ENCODE data around the gene GATAD2B.
A peak's percentile ranks its signal among the peaks of the same experiment; 100 is the strongest.

GATAD2B gene

GRCh38 chr1:153922972-153923925 is at the start of gene GATAD2B:
TSS of gene GATAD2B (minus strand) at chr1:153922972. CDS start at chr1:153828347, 94,625 bp downstream.
- peak; percentile 100 for DNase-seq

GRCh38 chr1:153970346-153970745 is 47.6 kb upstream of the GATAD2B start:
- DNase-seq, result no peak

GRCh38 chr1:153968972-153969371 is 46.2 kb upstream of the GATAD2B start:
- no peak for DNase-seq

GRCh38 chr1:153968408-153968807 is 45.6 kb upstream of the GATAD2B start:
- DNase-seq, result peak; percentile 52

- DNase-seq, result no peak
These were observed 45.2 kb upstream of the GATAD2B start for GRCh38 chr1:153968000-153968363.

- DNase-seq, result peak; percentile 99
These were observed 44.6 kb upstream of the GATAD2B start, which contains the start of gene CREB3L4 for GRCh38 chr1:153967107-153967999. TSS of gene CREB3L4 (plus strand) at chr1:153967902. CDS start at chr1:153968526, 624 bp downstream.

GRCh38 chr1:153963850-153964331 is 41.1 kb upstream of the GATAD2B start:
- peak; percentile 52 for DNase-seq

GRCh38 chr1:153963030-153963849 is 40.5 kb upstream of the GATAD2B start, which contains the start of gene SLC39A1:
TSS of gene SLC39A1 (minus strand) at chr1:153963537. CDS start at chr1:153962715, 822 bp downstream.
- peak; percentile 99 for DNase-seq

- DNase-seq, result peak; percentile 31
These were observed 39.6 kb upstream of the GATAD2B start for GRCh38 chr1:153962088-153963029.

GRCh38 chr1:153961421-153961820 is 38.6 kb upstream of the GATAD2B start:
- DNase-seq, result no peak

- DNase-seq, result no peak
These were observed 37.4 kb upstream of the GATAD2B start for GRCh38 chr1:153960206-153960605.

GRCh38 chr1:153959454-153959853 is 36.7 kb upstream of the GATAD2B start:
- DNase-seq, result peak; percentile 36

- no peak for DNase-seq
These were observed 36.1 kb upstream of the GATAD2B start for GRCh38 chr1:153958961-153959260.

- DNase-seq, result peak; percentile 100
These were observed 35.6 kb upstream of the GATAD2B start, which contains the start of gene CRTC2 for GRCh38 chr1:153958111-153958960. TSS of gene CRTC2 (minus strand) at chr1:153958612. CDS start at chr1:153958497, 115 bp downstream.

- DNase-seq, result peak; percentile 56
These were observed 35.0 kb upstream of the GATAD2B start for GRCh38 chr1:153957744-153958110.

GRCh38 chr1:153956997-153957715 is 34.4 kb upstream of the GATAD2B start:
- no peak for DNase-seq

GRCh38 chr1:153954826-153955225 is 32.1 kb upstream of the GATAD2B start:
- no peak for DNase-seq

- DNase-seq, result no peak
These were observed 31.1 kb upstream of the GATAD2B start for GRCh38 chr1:153953859-153954365.

GRCh38 chr1:153951801-153952200 is 29.0 kb upstream of the GATAD2B start:
- DNase-seq, result no peak

Data from hematopoietic multipotent progenitor cell treated with erythropoietin and hydrocortisone succinate and interleukin-3 and kit ligand, for 4 days (in vitro differentiated cells).